Measurements from ENCODE around the gene AKTIP. TPM values are rescaled to one million over a fixed set of nuclear protein-coding genes. Genes with fewer than 3 reads are reported as not detected.

The AKTIP gene
- total RNA-seq, 1 experiment from 2014 or later: 26.2 TPM

GRCh38 chr16:53545433-53545832 lies 42.4 kb upstream of the AKTIP start:
- Mint-ChIP-seq H3K27ac (no peak overlapping the region), H3K9me3 (no peaks in the 10 kb centered on the region), H3K4me1 (peaks cover 31% of the 10 kb centered on the region in 2 experiments), H3K36me3 (ENCODE audit: insufficient read depth in 1 of 3, low read depth in 3 of 3) (no peaks in the 10 kb centered on the region), H3K27me3 (ENCODE audit: low read depth) (peaks cover 6% of the 10 kb centered on the region), H3K4me3 (no peak overlapping the region)
- Histone ChIP-seq H4K5ac (ENCODE audit: insufficient read length, low read depth, low read length) (no peak overlapping the region), H3K27me3 (ENCODE audit: insufficient read depth, low read length) (no peaks in the 10 kb centered on the region), H3K9me3 (ENCODE audit: control insufficient read depth, low read depth, low read length) (no peaks in the 10 kb centered on the region), H3K79me1 (ENCODE audit: insufficient read depth, low read depth, low read length, poor library complexity, severe bottlenecking) (no peaks in the 10 kb centered on the region), H3K23me2 (ENCODE audit: insufficient read length, low read depth, low read length, poor library complexity, severe bottlenecking) (no peaks in the 10 kb centered on the region), H2AFZ (ENCODE audit: low read length) (no peak overlapping the region), H3K56ac (ENCODE audit: insufficient read length, low read depth, low read length) (no peak overlapping the region), H3T11ph (ENCODE audit: low read length) (no peak overlapping the region), H3K9ac (ENCODE audit: extremely low read depth, insufficient read length, low read length) (no peak overlapping the region), H3K23ac (ENCODE audit: insufficient read length, low read depth, low read length) (no peak overlapping the region), H2BK15ac (ENCODE audit: low read depth, low read length) (no peak overlapping the region), H3K18ac (ENCODE audit: insufficient read length, low read depth, low read length) (no peak overlapping the region), H3K4ac (ENCODE audit: low read depth, low read length) (no peak overlapping the region), H2BK5ac (ENCODE audit: insufficient read length, low read length) (no peak overlapping the region), H3K27ac (ENCODE audit: insufficient read length, low read depth, low read length) (no peak overlapping the region), H3K14ac (ENCODE audit: insufficient read depth, low read length) (no peak overlapping the region), H2BK20ac (ENCODE audit: low read depth, low read length, poor library complexity, severe bottlenecking) (no peak overlapping the region), H4K91ac (ENCODE audit: insufficient read length, low read depth, low read length) (no peak overlapping the region), H4K20me1 (ENCODE audit: control insufficient read depth, insufficient read depth, insufficient read length) (no peaks in the 10 kb centered on the region), H2BK12ac (ENCODE audit: insufficient read length, low read depth, low read length) (no peak overlapping the region), H3K4me2 (ENCODE audit: insufficient read depth, insufficient read length, low read length) (no peak overlapping the region), H2BK120ac (ENCODE audit: low read depth, low read length, poor library complexity, severe bottlenecking) (no peak overlapping the region), H3K4me1 (ENCODE audit: insufficient read depth, low read length) (no peaks in the 10 kb centered on the region), H3K79me2 (ENCODE audit: insufficient read depth, low read length) (no peaks in the 10 kb centered on the region), H4K8ac (replicated peaks; ENCODE audit: insufficient read length, low read depth, low read length) (no peak overlapping the region), H2AK5ac (ENCODE audit: insufficient read length, low read length) (no peak overlapping the region)
- no peak for DNase-seq
- no CpG with 5 or more reads among the region's 9 CpGs for WGBS (ENCODE audit: extremely low coverage, insufficient read length, low lambda C conversion rate)
- no peak for TF ChIP-seq CTCF (conservative IDR thresholded peaks at IDR 0.05)

Data from H9 (cell line).